ENCODE measurements around the gene RASSF4.

The RASSF4 gene

GRCh38 chr10:44981172-44982113, 21.8 kb downstream of the RASSF4 start:
- no peak for TF ChIP-seq CTCF (conservative IDR thresholded peaks at IDR 0.05; ENCODE audit: low read depth, low read length)
- no peak overlapping the region for H3K4me3 ChIP-seq (ENCODE audit: low read length)
- no peak for DNase-seq (ENCODE audit: low read depth)

- TF ChIP-seq CTCF (conservative IDR thresholded peaks at IDR 0.05; ENCODE audit: low read depth, low read length) = no peak
- DNase-seq (ENCODE audit: low read depth) = no peak
Observed at GRCh38 chr10:44982114-44982460, 22.5 kb downstream of the RASSF4 start.

GRCh38 chr10:44982496-44982895, 22.9 kb downstream of the RASSF4 start:
- H3K4me3 ChIP-seq (ENCODE audit: low read length) = no peak overlapping the region

More at GRCh38 chr10:44982114-44982460, 22.5 kb downstream of the RASSF4 start:
- H3K4me3 ChIP-seq (ENCODE audit: low read length) = no peak overlapping the region

GRCh38 chr10:44983066-44983894, 23.7 kb downstream of the RASSF4 start:
- DNase-seq (ENCODE audit: low read depth) = no peak
- TF ChIP-seq CTCF (conservative IDR thresholded peaks at IDR 0.05; ENCODE audit: low read depth, low read length) = no peak
- H3K4me3 ChIP-seq (ENCODE audit: low read length) = no peak overlapping the region

More at GRCh38 chr10:44982496-44982895, 22.9 kb downstream of the RASSF4 start:
- TF ChIP-seq CTCF (conservative IDR thresholded peaks at IDR 0.05; ENCODE audit: low read depth, low read length) = no peak
- DNase-seq (ENCODE audit: low read depth) = no peak

- TF ChIP-seq CTCF (conservative IDR thresholded peaks at IDR 0.05; ENCODE audit: low read depth, low read length) = no peak
- DNase-seq (ENCODE audit: low read depth) = no peak
Observed at GRCh38 chr10:44983895-44984278, 24.3 kb downstream of the RASSF4 start.

GRCh38 chr10:44984671-44985101, 25.1 kb downstream of the RASSF4 start:
- TF ChIP-seq CTCF (conservative IDR thresholded peaks at IDR 0.05; ENCODE audit: low read depth, low read length) = no peak
- no peak overlapping the region for H3K4me3 ChIP-seq (ENCODE audit: low read length)
- DNase-seq (ENCODE audit: low read depth) = no peak

More at GRCh38 chr10:44983895-44984278, 24.3 kb downstream of the RASSF4 start:
- H3K4me3 ChIP-seq (ENCODE audit: low read length) = no peak overlapping the region
